Activated CD8-positive, alpha-beta memory T cell treated with anti-CD3 and anti-CD28 coated beads, Interleukin-2, amount 10 ng/mL, durations not matched to agents 7 days and 5 days (primary cell): Measurements from ENCODE around the gene CORO6. TPM values are rescaled to one million over a fixed set of nuclear protein-coding genes. Genes with fewer than 3 reads are reported as not detected.

ENCODE experiments used
- ATAC-seq: fragments of 150-1000 bp; cut with Tn5 transposase; one replicate; pipeline ENCODE4 v1.10.0; 2021; ENCODE audit warnings: moderate library complexity
- CTCF ChIA-PET: fragments of 350-600 bp; sonication (Branson Sonifier 250); formaldehyde crosslinking; loops from one replicate; lab custom pipeline; 2021; ENCODE audit warnings: antibody characterized with exemption; lab: Charles Lee
- DNase-seq: peaks from one replicate; pipeline ENCODE4 v3.0.0-alpha.2; 2020
- H3K27ac Mint-ChIP-seq: one replicate; pipeline ENCODE4 v1.8.0; 2021; ENCODE audit warnings: mild to moderate bottlenecking, mixed read lengths
- H3K27me3 Mint-ChIP-seq: one replicate; pipeline ENCODE4 v1.8.0; 2021; ENCODE audit warnings: mixed read lengths
- H3K36me3 Mint-ChIP-seq: one replicate; pipeline ENCODE4 v1.8.0; 2021; ENCODE audit warnings: mild to moderate bottlenecking, mixed read lengths
- H3K4me1 Mint-ChIP-seq: one replicate; pipeline ENCODE4 v1.8.0; 2021; ENCODE audit warnings: mixed read lengths
- H3K4me3 Mint-ChIP-seq: one replicate; pipeline ENCODE4 v1.8.0; 2021; ENCODE audit warnings: mild to moderate bottlenecking, moderate library complexity, mixed read lengths
- H3K9me3 Mint-ChIP-seq: one replicate; pipeline ENCODE4 v1.8.0; 2022; ENCODE audit warnings: low read depth, mixed read lengths
- total RNA-seq, 2 experiments: library from RNA; stranded (reverse); gene quantifications; one replicate each; pipeline ENCODE4 v1.2.3, GENCODE V29; 2021

The CORO6 gene
- total RNA-seq, 2 experiments from 2014 or later, result 2.7 to 7.0 TPM

DNA sequence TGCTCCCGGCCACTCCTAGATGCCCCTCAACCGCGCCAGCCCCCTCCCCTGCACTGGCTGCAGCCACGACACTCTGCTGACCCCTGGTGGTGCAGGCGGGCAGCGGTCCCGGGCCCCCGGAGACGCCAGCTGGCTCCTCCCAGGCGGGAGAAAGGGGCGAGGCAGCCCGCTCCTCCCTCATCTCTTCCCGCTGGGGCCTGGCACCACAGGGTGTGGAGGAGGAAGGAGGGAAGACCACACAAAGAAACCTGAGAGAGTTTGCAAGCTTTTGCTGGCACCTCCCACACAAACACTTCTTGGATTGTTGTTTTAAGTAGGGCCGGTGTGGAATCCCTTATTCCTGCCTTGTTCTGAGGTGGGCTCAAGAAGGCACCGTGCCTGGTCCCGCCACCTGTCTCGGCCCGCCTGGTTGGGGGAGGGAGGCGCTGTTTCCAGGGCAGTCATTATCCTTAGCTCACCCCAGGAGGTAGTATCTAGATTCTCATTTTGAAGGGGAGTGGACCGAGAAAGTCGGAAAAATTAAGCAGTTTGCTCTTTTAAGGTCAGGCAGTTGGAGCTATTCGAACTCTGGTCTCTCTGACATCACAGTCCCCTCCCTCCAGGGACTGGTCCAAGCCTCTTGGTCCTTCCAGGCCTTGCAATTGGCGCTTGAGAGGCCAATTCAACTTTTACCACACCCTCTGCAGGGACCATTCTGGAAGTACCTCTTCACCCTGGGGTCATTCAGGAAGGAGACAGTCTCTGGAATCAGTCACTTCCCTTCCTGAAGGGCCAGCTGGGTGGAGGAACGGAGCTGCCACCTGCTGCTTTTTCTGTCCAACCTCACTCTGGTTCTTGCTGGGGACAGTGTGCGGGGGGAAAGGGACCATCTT lies 30.7 kb downstream of the CORO6 start:
- peak overlapping the region; percentile 82 for H3K27ac Mint-ChIP-seq
- no peaks in the 10 kb centered on the region for H3K27me3 Mint-ChIP-seq
- peak; percentile 54 for ATAC-seq
- H3K9me3 Mint-ChIP-seq, result no peaks in the 10 kb centered on the region
- peak; percentile 88 for DNase-seq
- peak overlapping the region; percentile 65 for H3K4me3 Mint-ChIP-seq
- CTCF ChIA-PET, result interaction anchor here (0.6 to 5.1 kb wide), 20 partner anchors 9 to 513 kb away, joined by 3 to 137 read pairs (median 4); partner anchors contain the start of genes ABHD15, CORO6, SSH2 and TP53I13
- peaks cover 56% of the 10 kb centered on the region for H3K4me1 Mint-ChIP-seq
- no peaks in the 10 kb centered on the region for H3K36me3 Mint-ChIP-seq

DNA sequence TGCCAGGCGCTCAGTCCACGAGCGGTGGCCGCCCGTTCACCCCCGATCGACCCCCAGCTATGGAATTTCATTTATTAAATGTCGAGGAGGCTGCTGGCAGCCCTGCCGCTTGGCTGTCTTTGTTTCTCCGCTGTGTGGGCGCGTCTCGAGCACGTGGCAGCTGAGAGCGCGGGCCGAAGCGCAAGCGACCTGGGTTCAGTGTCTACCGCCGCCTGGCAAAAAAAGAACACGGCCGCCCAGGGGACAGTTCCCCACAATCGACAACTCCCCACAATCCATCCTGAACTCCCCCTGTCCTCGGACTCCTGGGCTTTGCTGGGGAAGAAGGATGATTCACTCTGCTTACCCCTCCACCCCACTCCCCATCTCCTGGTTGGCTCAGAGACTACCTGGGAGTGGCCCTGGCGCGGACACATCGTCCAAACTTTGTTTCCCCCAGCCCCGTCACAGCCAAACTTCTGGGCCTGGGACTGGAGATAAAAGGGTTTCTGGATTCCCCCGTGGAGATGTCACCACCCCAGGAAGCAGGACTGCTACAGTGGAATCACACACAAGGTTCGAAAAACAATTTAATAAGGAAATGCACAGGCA lies 31.5 kb downstream of the CORO6 start:
- H3K4me1 Mint-ChIP-seq, result peaks cover 64% of the 10 kb centered on the region
- no peaks in the 10 kb centered on the region for H3K36me3 Mint-ChIP-seq
- DNase-seq, result no peak
- H3K27me3 Mint-ChIP-seq, result no peaks in the 10 kb centered on the region
- no peak for ATAC-seq
- CTCF ChIA-PET, result interaction anchor here (0.6 to 5.1 kb wide), 24 partner anchors 9 to 513 kb away, joined by 3 to 137 read pairs (median 4); partner anchors contain the start of genes ABHD15, CORO6, SSH2 and TP53I13
- peak overlapping the region; percentile 39 for H3K4me3 Mint-ChIP-seq
- H3K27ac Mint-ChIP-seq, result peak overlapping the region; percentile 82
- H3K9me3 Mint-ChIP-seq, result no peaks in the 10 kb centered on the region

DNA sequence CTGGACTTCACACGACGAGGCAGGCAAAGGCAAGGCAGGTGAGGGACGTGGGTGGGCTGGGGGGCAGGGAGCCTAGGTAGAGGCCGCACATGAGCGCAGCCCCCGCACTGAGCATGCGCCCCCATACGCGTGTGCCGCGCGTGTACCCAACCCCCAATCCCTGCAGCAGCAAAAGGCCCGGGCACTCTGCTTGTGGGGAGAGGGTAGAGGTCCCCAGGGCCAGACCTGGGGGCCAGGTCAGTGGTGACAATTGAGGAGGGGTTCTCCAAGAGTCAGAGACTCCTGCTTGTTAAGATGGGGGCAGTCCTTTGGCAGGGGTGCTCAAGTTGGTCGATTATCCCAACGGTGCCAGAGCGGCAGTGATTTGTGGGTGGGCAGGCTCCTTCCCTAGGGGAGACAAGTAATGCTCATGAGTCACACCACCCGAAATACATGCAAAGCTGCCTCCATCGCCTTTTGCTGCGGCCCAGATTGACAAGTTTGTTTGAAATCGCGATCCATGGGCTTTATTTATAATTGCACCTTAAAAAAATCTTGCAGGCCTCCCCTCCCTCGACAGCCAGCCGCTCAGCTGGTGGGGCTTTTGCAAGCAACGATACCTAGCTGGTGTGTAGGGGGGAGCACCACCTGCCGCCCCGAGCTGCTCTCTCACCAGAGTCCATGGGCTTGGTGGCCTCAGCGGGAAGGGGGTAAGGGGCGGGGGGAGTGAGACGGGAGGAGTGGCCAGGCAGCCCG lies 32.1 kb downstream of the CORO6 start:
- Mint-ChIP-seq H3K4me3 (peak overlapping the region; percentile 86), H3K36me3 (no peaks in the 10 kb centered on the region), H3K27me3 (no peaks in the 10 kb centered on the region), H3K27ac (peak overlapping the region; percentile 87), H3K4me1 (peaks cover 69% of the 10 kb centered on the region), H3K9me3 (no peaks in the 10 kb centered on the region)
- DNase-seq (no peak), ATAC-seq (no peak)
- CTCF ChIA-PET, result interaction anchor here (0.6 to 5.1 kb wide), 13 partner anchors 10 to 340 kb away, joined by 3 to 137 read pairs (median 6); partner anchors contain the start of genes ABHD15, SSH2 and TP53I13

DNA sequence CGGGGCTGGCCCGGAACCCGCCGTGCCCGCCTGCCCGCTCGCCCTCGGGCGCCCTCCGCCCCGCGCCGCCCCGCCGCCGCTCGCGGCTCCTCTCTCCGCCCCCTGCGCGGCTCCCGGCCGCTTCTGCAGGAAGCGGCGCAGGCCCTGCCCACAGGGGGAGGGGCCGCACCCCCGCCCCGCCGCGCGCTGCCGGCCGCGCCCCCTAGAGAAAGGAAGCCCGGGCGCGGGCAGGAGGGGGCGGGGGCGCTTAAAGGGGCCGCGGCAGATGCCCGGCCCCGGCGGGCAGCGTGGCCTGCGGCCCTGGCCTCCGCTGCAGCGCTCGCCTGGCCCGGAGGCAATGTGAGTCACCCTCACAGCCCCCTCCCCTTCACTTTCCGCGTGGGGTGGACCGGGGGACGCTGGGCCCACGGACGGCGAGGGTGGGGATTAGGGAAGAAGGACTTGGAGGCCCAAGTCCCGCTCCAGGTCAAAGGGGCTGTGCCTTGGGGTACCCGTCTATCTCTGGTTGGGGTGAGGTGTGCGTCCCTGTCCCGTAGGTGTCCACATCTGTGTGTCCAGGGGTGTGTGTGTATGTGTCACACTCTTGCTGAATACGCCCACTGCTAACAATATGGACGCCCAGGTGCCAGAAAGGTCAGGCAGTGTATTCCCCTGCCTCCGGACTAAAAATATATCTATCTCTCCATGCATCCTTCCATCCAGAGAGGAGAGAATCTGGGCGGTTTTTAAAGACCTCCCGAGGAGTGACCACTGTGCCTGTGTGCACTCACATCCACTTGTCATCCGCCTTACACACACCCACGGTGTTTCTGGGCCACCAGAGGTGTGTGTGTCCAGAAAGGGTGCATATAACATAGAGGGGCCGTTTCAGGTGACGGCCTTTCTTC lies 32.9 kb downstream of the CORO6 start, which contains the start of gene GIT1:
Gene GIT1 (minus strand): TSS at position 125 of the 887 bp plus-strand sequence. CDS start 270 bp downstream, outside the sequence.
- ATAC-seq, result peak; percentile 75
- Mint-ChIP-seq H3K36me3 (no peaks in the 10 kb centered on the region), H3K27ac (peak within 1 kb of the TSS; percentile 88), H3K9me3 (no peaks in the 10 kb centered on the region), H3K4me1 (peaks cover 75% of the 10 kb centered on the region), H3K27me3 (no peaks in the 10 kb centered on the region), H3K4me3 (peak within 1 kb of the TSS; percentile 87)
- peak; percentile 87 for DNase-seq
- CTCF ChIA-PET, result interaction anchor here (2.7 to 24.4 kb wide), 4 partner anchors 9 to 26 kb away, joined by 46 to 458 read pairs (median 108); partner anchors contain the start of genes ABHD15, CORO6 and TP53I13

DNA sequence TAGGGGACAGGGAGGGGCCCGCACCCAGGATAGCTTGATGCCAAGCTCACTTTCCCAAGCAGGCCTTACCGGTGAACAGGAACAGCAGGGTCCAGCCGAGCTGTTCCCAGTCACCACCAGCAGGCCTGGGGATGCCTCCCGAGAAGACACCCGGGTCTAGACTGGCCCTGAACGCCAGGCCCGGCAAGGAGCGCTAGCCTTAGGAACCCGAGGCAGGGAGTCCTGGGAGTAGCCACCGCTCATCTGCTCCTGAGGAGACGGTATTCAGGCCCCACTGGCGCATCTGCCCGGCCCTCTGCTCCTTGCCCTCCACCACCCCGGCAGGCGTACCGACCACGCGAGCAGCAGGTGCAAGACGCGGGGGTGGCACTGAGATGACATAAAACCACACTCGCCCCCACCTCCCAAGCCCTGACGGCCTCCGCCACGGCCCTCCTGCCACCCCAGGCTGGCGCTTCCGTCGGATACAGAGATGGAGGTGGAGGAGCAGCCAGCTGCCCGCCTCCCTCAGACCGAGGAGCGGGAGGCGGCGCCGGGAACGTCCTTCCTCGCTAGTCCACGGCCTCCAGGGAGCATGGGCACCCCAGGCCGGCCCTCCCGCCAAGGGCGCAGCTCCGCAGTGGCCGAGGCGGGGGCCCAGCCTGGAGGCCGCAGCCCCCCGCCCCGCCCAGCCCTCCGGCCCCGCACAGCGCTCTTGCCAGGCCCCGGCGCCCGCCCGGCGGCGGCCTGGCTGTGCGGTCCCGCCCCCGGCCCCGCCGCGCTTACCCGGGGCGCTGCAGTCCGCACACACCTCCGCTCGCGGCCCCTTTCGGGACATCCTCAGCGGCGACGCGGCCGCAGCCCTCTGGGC lies 33.9 kb downstream of the CORO6 start:
- ATAC-seq, result peak; percentile 12
- H3K27me3 Mint-ChIP-seq, result no peaks in the 10 kb centered on the region

DNA sequence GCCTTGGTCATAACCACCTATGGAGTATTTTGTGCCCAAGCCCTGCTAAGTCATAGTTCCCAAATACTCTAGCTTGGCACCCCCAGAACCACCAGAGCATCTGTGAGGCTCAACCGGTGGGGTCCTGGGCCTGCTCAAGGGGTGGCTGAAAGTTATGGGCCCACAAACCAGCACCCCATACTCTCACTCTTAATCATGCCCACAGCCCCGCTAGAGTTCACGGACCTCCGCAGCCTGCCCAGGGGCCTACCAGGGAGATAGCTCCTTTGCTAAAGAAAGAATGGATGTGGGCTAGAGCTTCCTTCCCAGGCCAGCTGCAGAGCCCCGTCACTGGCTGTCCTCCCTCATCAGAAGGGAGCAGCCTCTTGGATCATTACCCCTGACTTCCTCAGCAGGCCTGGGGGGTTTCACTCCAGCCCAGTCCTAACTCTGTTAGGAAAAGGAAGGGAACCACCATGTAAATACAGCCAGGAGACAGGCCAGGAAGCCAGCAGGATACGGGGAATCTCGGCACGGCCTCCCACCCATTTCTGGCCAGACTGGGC lies 34.6 kb downstream of the CORO6 start:
- Mint-ChIP-seq H3K36me3 (peaks cover 4% of the 10 kb centered on the region), H3K9me3 (no peaks in the 10 kb centered on the region), H3K4me3 (peak overlapping the region; percentile 87), H3K27ac (peak overlapping the region; percentile 88), H3K4me1 (peaks cover 76% of the 10 kb centered on the region), H3K27me3 (no peaks in the 10 kb centered on the region)
- DNase-seq (no peak), ATAC-seq (no peak)
- CTCF ChIA-PET, result interaction anchor here (0.6 to 24.4 kb wide), 13 partner anchors 8 to 219 kb away, joined by 3 to 458 read pairs (median 3); partner anchors contain the start of genes ABHD15 and CORO6

More for the DNA sequence above, 33.9 kb downstream of the CORO6 start:
- peak overlapping the region; percentile 87 for H3K4me3 Mint-ChIP-seq
- peak; percentile 67 for DNase-seq
- peaks cover under 1% of the 10 kb centered on the region for H3K36me3 Mint-ChIP-seq
- CTCF ChIA-PET, result interaction anchor here (0.6 to 24.4 kb wide), 11 partner anchors 9 to 219 kb away, joined by 3 to 458 read pairs (median 3); partner anchors contain the start of gene CORO6
- peak overlapping the region; percentile 88 for H3K27ac Mint-ChIP-seq
- H3K9me3 Mint-ChIP-seq, result no peaks in the 10 kb centered on the region
- H3K4me1 Mint-ChIP-seq, result peaks cover 76% of the 10 kb centered on the region

DNA sequence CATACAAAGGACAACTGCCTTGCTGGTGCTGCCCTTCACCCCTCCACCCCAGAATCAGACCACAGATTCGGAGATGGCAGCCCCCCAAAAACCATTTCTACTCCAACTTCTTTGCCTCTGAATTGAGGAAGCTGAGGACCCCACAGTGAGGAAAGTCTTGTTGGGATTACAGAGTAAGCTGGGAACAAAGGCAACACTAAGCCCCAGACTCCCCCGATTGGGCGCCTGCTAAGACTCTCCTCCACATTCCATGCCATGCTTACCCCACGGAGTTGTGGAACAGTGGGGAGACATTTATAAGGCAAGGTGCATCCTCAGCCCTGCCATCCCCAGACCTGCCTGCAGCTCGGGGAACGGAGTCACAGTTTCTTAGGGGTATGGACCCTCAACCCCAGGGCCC lies 35.1 kb downstream of the CORO6 start:
- no peak for ATAC-seq
- no peak for DNase-seq
- Mint-ChIP-seq H3K4me1 (peaks cover 73% of the 10 kb centered on the region), H3K9me3 (no peaks in the 10 kb centered on the region), H3K27me3 (no peaks in the 10 kb centered on the region), H3K27ac (no peak overlapping the region), H3K36me3 (peaks cover 4% of the 10 kb centered on the region), H3K4me3 (peak overlapping the region; percentile 87)
- CTCF ChIA-PET, result interaction anchor here (0.9 to 24.4 kb wide), 10 partner anchors 8 to 220 kb away, joined by 3 to 458 read pairs (median 4); partner anchors contain the start of genes ABHD15 and CORO6

DNA sequence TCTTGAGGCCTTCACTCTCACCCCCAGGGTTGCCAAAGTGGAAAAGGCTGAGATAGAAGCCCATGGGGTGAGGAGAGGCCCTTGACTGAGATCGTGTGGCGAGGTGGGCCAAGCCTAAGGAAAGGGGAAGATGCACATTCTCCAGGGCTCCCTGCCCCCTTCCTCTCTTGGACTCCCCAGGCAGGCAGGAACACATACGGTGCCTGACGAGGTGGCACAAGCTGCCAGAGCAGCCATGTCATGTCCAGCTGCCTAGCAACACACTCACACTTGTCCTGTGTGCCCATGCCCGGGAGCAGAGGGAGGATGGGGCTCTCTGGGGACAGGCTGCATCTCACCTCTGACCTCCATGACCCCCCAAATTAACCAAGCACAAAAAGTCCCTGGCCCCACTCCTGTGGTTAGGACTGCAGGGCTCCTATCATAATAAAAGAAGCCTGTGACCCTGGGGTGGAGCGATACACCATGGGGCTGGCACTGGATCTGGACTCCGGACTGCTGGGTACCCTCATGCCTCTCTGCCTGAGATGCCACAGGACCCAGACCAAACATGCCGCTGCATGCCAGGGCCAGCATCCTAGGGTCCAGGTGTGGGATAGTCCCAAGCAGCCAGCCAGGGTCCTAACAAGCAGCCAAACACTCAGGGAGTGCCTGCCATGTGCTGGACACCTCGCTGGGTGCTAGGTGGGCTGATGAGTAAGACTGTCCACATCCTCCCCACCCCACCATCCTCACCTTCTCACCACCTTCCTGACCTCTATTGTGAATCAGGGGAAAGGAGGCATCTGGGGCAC lies 35.8 kb downstream of the CORO6 start:
- Mint-ChIP-seq H3K4me1 (peaks cover 66% of the 10 kb centered on the region), H3K9me3 (no peaks in the 10 kb centered on the region), H3K27me3 (no peaks in the 10 kb centered on the region), H3K27ac (peak overlapping the region; percentile 34), H3K36me3 (peaks cover 4% of the 10 kb centered on the region), H3K4me3 (peak overlapping the region; percentile 87)
- DNase-seq (no peak), ATAC-seq (no peak)
- CTCF ChIA-PET, result interaction anchor here (1.0 to 24.4 kb wide), 5 partner anchors 8 to 221 kb away, joined by 3 to 458 read pairs (median 11); partner anchors contain the start of genes ABHD15, CORO6 and TP53I13

DNA sequence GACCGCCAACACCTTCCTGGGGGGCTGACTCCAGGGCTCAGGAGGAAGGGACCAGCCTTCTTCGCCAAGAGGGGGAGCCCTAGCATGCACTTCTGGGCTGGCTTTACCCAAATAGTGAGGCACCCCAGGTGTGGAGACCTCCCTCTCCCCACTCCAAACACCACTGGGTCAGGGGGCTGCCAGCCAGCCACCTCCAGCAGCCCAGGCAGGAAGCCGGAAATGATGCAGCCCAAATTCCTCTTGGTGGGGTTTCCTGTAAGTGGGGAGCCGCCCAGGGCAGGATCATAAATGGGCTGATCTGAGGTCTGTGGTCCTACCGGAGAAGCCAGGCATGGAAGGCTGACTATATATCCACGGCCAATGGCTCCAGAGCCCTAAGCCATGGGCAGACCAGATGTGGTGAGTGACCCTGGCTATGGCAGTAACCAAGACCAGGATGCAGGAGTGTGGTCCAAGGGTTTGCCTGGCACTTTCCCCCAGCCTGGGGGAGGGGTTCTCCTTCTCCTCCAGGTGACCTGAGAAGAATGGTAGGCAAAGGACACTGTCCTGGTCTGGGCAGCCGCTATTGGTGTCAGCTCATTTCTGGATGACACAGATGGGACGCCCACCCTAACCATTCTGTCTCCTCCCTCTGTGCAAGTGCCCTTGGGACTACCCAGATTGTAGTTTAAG lies 37.5 kb downstream of the CORO6 start:
- Mint-ChIP-seq H3K4me1 (peaks cover 60% of the 10 kb centered on the region), H3K27ac (peak overlapping the region; percentile 70), H3K27me3 (no peaks in the 10 kb centered on the region), H3K4me3 (no peak overlapping the region), H3K36me3 (peaks cover 9% of the 10 kb centered on the region), H3K9me3 (no peaks in the 10 kb centered on the region)
- DNase-seq, result no peak
- no peak for ATAC-seq
- CTCF ChIA-PET, result interaction anchor here (10.5 to 24.4 kb wide), 2 partner anchors 16 to 31 kb away, joined by 94 to 458 read pairs; partner anchors contain the start of genes ABHD15, CORO6 and TP53I13
